ENCODE results near the gene NAA40.

NAA40 gene

GRCh38 chr11:63909591-63910506 is 29.0 kb upstream of the NAA40 start:
- TF ChIP-seq FOXP2 (optimal IDR thresholded peaks at IDR 0.05; ENCODE audit: control extremely low read depth, extremely low read length, insufficient read depth) (no peak), EZH2 (IDR thresholded peaks at IDR 0.05) (no peak), POLR2AphosphoS5 (IDR thresholded peaks at IDR 0.05; ENCODE audit: borderline replicate concordance, low read depth, low read length) (peak; percentile 17; the same call in 1 of the 2 replicates)
- no peak for DNase-seq (ENCODE audit: low read depth, low spot score)
- H3K9me3 ChIP-seq (ENCODE audit: low read depth, low read length) = no peaks in the 10 kb centered on the region
- H3K36me3 ChIP-seq (ENCODE audit: insufficient read depth, low read length) = no peaks in the 10 kb centered on the region; the same call in 1 of the 2 replicates
- H3K27ac ChIP-seq = peak overlapping the region; percentile 31; the same call in 1 of the 2 replicates
- H3K4me3 ChIP-seq = no peak overlapping the region
- H3K9ac ChIP-seq (ENCODE audit: insufficient read length) = no peak overlapping the region

- no peaks in the 10 kb centered on the region for H3K9me3 ChIP-seq (ENCODE audit: low read depth, low read length)
- no peak overlapping the region for H3K9ac ChIP-seq (ENCODE audit: insufficient read length)
- no peaks in the 10 kb centered on the region; the same call in 1 of the 2 replicates for H3K36me3 ChIP-seq (ENCODE audit: insufficient read depth, low read length)
- TF ChIP-seq EZH2 (IDR thresholded peaks at IDR 0.05) (no peak), POLR2AphosphoS5 (IDR thresholded peaks at IDR 0.05; ENCODE audit: borderline replicate concordance, low read depth, low read length) (no peak), FOXP2 (optimal IDR thresholded peaks at IDR 0.05; ENCODE audit: control extremely low read depth, extremely low read length, insufficient read depth) (no peak)
- peak overlapping the region; percentile 77 for H3K27ac ChIP-seq
- no peak overlapping the region for H3K4me3 ChIP-seq
- DNase-seq (ENCODE audit: low read depth, low spot score) = no peak
These were observed 28.1 kb upstream of the NAA40 start for GRCh38 chr11:63910675-63911074.

- Histone ChIP-seq H3K9ac (ENCODE audit: insufficient read length) (no peak overlapping the region), H3K36me3 (ENCODE audit: insufficient read depth, low read length) (no peaks in the 10 kb centered on the region; the same call in 1 of the 2 replicates), H3K27ac (no peak overlapping the region), H3K9me3 (ENCODE audit: low read depth, low read length) (no peaks in the 10 kb centered on the region), H3K4me3 (no peak overlapping the region)
- no peak for TF ChIP-seq EZH2 (IDR thresholded peaks at IDR 0.05)
- TF ChIP-seq FOXP2 (optimal IDR thresholded peaks at IDR 0.05; ENCODE audit: control extremely low read depth, extremely low read length, insufficient read depth) = no peak
- no peak for TF ChIP-seq POLR2AphosphoS5 (IDR thresholded peaks at IDR 0.05; ENCODE audit: borderline replicate concordance, low read depth, low read length)
- no peak for DNase-seq (ENCODE audit: low read depth, low spot score)
These were observed 27.4 kb upstream of the NAA40 start for GRCh38 chr11:63911440-63911839.

- Histone ChIP-seq H3K9me3 (ENCODE audit: low read depth, low read length) (no peaks in the 10 kb centered on the region), H3K4me3 (no peak overlapping the region), H3K27ac (no peak overlapping the region), H3K36me3 (ENCODE audit: insufficient read depth, low read length) (no peaks in the 10 kb centered on the region; the same call in 1 of the 2 replicates), H3K9ac (ENCODE audit: insufficient read length) (no peak overlapping the region)
- TF ChIP-seq EZH2 (IDR thresholded peaks at IDR 0.05) (no peak), FOXP2 (optimal IDR thresholded peaks at IDR 0.05; ENCODE audit: control extremely low read depth, extremely low read length, insufficient read depth) (no peak), POLR2AphosphoS5 (IDR thresholded peaks at IDR 0.05; ENCODE audit: borderline replicate concordance, low read depth, low read length) (no peak)
- no peak for DNase-seq (ENCODE audit: low read depth, low spot score)
These were observed 26.9 kb upstream of the NAA40 start for GRCh38 chr11:63911876-63912275.

GRCh38 chr11:63912678-63913077 is 26.1 kb upstream of the NAA40 start:
- TF ChIP-seq EZH2 (IDR thresholded peaks at IDR 0.05) = no peak
- no peak for TF ChIP-seq FOXP2 (optimal IDR thresholded peaks at IDR 0.05; ENCODE audit: control extremely low read depth, extremely low read length, insufficient read depth)
- no peak for TF ChIP-seq POLR2AphosphoS5 (IDR thresholded peaks at IDR 0.05; ENCODE audit: borderline replicate concordance, low read depth, low read length)
- Histone ChIP-seq H3K36me3 (ENCODE audit: insufficient read depth, low read length) (no peaks in the 10 kb centered on the region; the same call in 1 of the 2 replicates), H3K4me3 (no peak overlapping the region), H3K9me3 (ENCODE audit: low read depth, low read length) (no peaks in the 10 kb centered on the region), H3K9ac (ENCODE audit: insufficient read length) (no peak overlapping the region), H3K27ac (no peak overlapping the region)
- DNase-seq (ENCODE audit: low read depth, low spot score) = no peak

- Histone ChIP-seq H3K9me3 (ENCODE audit: low read depth, low read length) (no peaks in the 10 kb centered on the region), H3K9ac (ENCODE audit: insufficient read length) (no peak overlapping the region), H3K36me3 (ENCODE audit: insufficient read depth, low read length) (no peaks in the 10 kb centered on the region; the same call in 1 of the 2 replicates), H3K4me3 (no peak overlapping the region), H3K27ac (no peak overlapping the region)
- DNase-seq (ENCODE audit: low read depth, low spot score) = no peak
- TF ChIP-seq EZH2 (IDR thresholded peaks at IDR 0.05) = no peak
- no peak for TF ChIP-seq POLR2AphosphoS5 (IDR thresholded peaks at IDR 0.05; ENCODE audit: borderline replicate concordance, low read depth, low read length)
- TF ChIP-seq FOXP2 (optimal IDR thresholded peaks at IDR 0.05; ENCODE audit: control extremely low read depth, extremely low read length, insufficient read depth) = no peak
These were observed 24.7 kb upstream of the NAA40 start for GRCh38 chr11:63913866-63914830.

- Histone ChIP-seq H3K27ac (no peak overlapping the region), H3K4me3 (no peak overlapping the region), H3K36me3 (ENCODE audit: insufficient read depth, low read length) (no peaks in the 10 kb centered on the region; the same call in 1 of the 2 replicates), H3K9me3 (ENCODE audit: low read depth, low read length) (no peaks in the 10 kb centered on the region), H3K9ac (ENCODE audit: insufficient read length) (no peak overlapping the region)
- no peak for DNase-seq (ENCODE audit: low read depth, low spot score)
- TF ChIP-seq POLR2AphosphoS5 (IDR thresholded peaks at IDR 0.05; ENCODE audit: borderline replicate concordance, low read depth, low read length) (no peak), EZH2 (IDR thresholded peaks at IDR 0.05) (no peak), FOXP2 (optimal IDR thresholded peaks at IDR 0.05; ENCODE audit: control extremely low read depth, extremely low read length, insufficient read depth) (no peak)
These were observed 23.7 kb upstream of the NAA40 start for GRCh38 chr11:63914896-63915691.

All from SK-N-MC (cell line).